Body of pancreas (tissue), 4 donors: ENCODE results near the gene SFTPA1. TPM values are rescaled to one million over a fixed set of nuclear protein-coding genes. Genes with fewer than 3 reads are reported as not detected.
"Not testable (repeated sequence)": the region's sequence is repeated elsewhere in the genome, so short reads cannot be mapped to it uniquely, and the experiment has no call there.

Source experiments
- ATAC-seq: fragments of 150-250 bp; one replicate; pipeline ENCODE4 v1.9.1; 2016
- DNase-seq, 4 donors: peaks; one replicate each; pipeline ENCODE4 v3.0.0-alpha.2; 2019
- H3K27ac ChIP-seq, 4 donors: fragments of 200-600 bp; sonication (generic); 1 replicate in 3 of 4; 2 replicates in 1 of 4; pipeline versions ENCODE4 v1.5.1 to v1.6.1; 2016 to 2019; ENCODE audit warnings: mild to moderate bottlenecking in 1 of 4, mixed read lengths in 1 of 4, moderate library complexity in 1 of 4
- H3K27me3 ChIP-seq, 2 donors: fragments of 200-600 bp; sonication (generic); one replicate each; pipeline ENCODE4 v1.6.0; 2016; ENCODE audit warnings: mild to moderate bottlenecking in 1 of 2
- H3K36me3 ChIP-seq, 2 donors: fragments of 200-600 bp; sonication (generic); replicated peaks in 1 of 2; 2 replicates each; pipeline ENCODE4 v1.5.1; 2016; ENCODE audit warnings: low read depth in 2 of 2; ENCODE audit not compliant: insufficient read depth in 1 of 2
- H3K4me1 ChIP-seq: fragments of 200-600 bp; sonication (generic); one replicate; pipeline ENCODE4 v1.6.0; 2016
- H3K4me3 ChIP-seq, 2 donors: fragments of 200-600 bp; sonication (generic); 1 replicate in 1 of 2; 2 replicates in 1 of 2; pipeline ENCODE4 v1.5.1; 2016 to 2019
- H3K9me3 ChIP-seq, 3 donors: fragments of 200-600 bp; sonication (generic); 1 replicate in 2 of 3; 2 replicates in 1 of 3; pipeline ENCODE4 v1.5.1; 2016
- CTCF ChIP-seq, 7 experiments: fragments of 450-650 bp in 4 of 7; fragments of 200-600 bp in 3 of 7; sonication (generic) in 3 of 7; IDR thresholded peaks; one replicate each; pipeline ENCODE4 v1.5.1; 2016 to 2019; ENCODE audit warnings: antibody characterized with exemption in 7 of 7
- POLR2A ChIP-seq, 3 donors: fragments of 450-650 bp; IDR thresholded peaks; one replicate each; pipeline ENCODE4 v1.6.1; 2016; ENCODE audit warnings: antibody characterized with exemption in 3 of 3, mild to moderate bottlenecking in 2 of 3
- WGBS, 2 donors: methylation state at CpG; one replicate each; pipeline ENCODE4 v1.1.5; 2017; 5-methylcytosine and 5-hydroxymethylcytosine counted together
- intact Hi-C: fragments of 100-400 bp; cut with DNase I; formaldehyde crosslinking; loops from one replicate; pipeline ENCODE4 v1.15.1; 2023
- total RNA-seq, 2 donors: library from RNA; depleted of rRNA; stranded (reverse); fragments of >200 nt; gene quantifications; one replicate each; pipeline ENCODE4 v1.1.0, GENCODE V29; 2016

The SFTPA1 gene
- total RNA-seq, 2 donors from 2014 or later, result 0.26 TPM; not detected in 1

GRCh38 chr10:79579361-79579760 is 31.4 kb upstream of the SFTPA1 start:
- ATAC-seq (no peak), DNase-seq (no peak)
- no peaks in the 10 kb centered on the region for H3K9me3 ChIP-seq
- H3K4me1 ChIP-seq, result no peaks in the 10 kb centered on the region
- no peak overlapping the region for H3K4me3 ChIP-seq
- H3K36me3 ChIP-seq, result no peaks in the 10 kb centered on the region
- H3K27ac ChIP-seq, result no peak overlapping the region
- 89 to 95% methylated on average over 2 of the region's 2 CpGs for WGBS, 2 donors
- intact Hi-C loops, result no loop called here
- no peak for TF ChIP-seq POLR2A (IDR thresholded peaks at IDR 0.05)
- no peak for TF ChIP-seq CTCF (IDR thresholded peaks at IDR 0.05)
- no peaks in the 10 kb centered on the region for H3K27me3 ChIP-seq

GRCh38 chr10:79581044-79581443 is 29.7 kb upstream of the SFTPA1 start:
- no peaks in the 10 kb centered on the region for H3K27me3 ChIP-seq
- TF ChIP-seq CTCF (IDR thresholded peaks at IDR 0.05) (no peak), POLR2A (IDR thresholded peaks at IDR 0.05) (no peak)
- no peak for ATAC-seq
- H3K27ac ChIP-seq, result no peak overlapping the region
- H3K4me1 ChIP-seq, result no peaks in the 10 kb centered on the region
- H3K9me3 ChIP-seq, result no peaks in the 10 kb centered on the region
- no peak for DNase-seq
- intact Hi-C loops, result no loop called here
- H3K36me3 ChIP-seq, result no peaks in the 10 kb centered on the region
- H3K4me3 ChIP-seq, result no peak overlapping the region

- DNase-seq (no peak), ATAC-seq (no peak)
- H3K36me3 ChIP-seq, result no peaks in the 10 kb centered on the region
- H3K9me3 ChIP-seq, result no peaks in the 10 kb centered on the region
- no peaks in the 10 kb centered on the region for H3K4me1 ChIP-seq
- intact Hi-C loops, result no loop called here
- TF ChIP-seq POLR2A (IDR thresholded peaks at IDR 0.05), result no peak
- no peak for TF ChIP-seq CTCF (IDR thresholded peaks at IDR 0.05)
- no peaks in the 10 kb centered on the region for H3K27me3 ChIP-seq
- no peak overlapping the region for H3K4me3 ChIP-seq
- H3K27ac ChIP-seq, result no peak overlapping the region
- WGBS, 2 donors, result 81 to 86% methylated on average over 4 to 6 of the region's 6 CpGs
Observed at GRCh38 chr10:79582096-79582495, 28.6 kb upstream of the SFTPA1 start.

- H3K27me3 ChIP-seq, H3K27ac ChIP-seq, DNase-seq, H3K9me3 ChIP-seq, H3K36me3 ChIP-seq, H3K4me3 ChIP-seq, intact Hi-C loops, H3K4me1 ChIP-seq, ATAC-seq: not testable (repeated sequence)
- WGBS, 2 donors, result 30 to 68% methylated on average over 1 to 4 of the region's 6 CpGs
Observed at GRCh38 chr10:79582954-79583353, 27.8 kb upstream of the SFTPA1 start.

GRCh38 chr10:79583488-79584024 is 27.2 kb upstream of the SFTPA1 start:
- intact Hi-C loops, result no loop called here
- Histone ChIP-seq H3K9me3 (no peaks in the 10 kb centered on the region), H3K27ac (no peak overlapping the region), H3K36me3 (no peaks in the 10 kb centered on the region), H3K4me3 (no peak overlapping the region), H3K4me1 (no peaks in the 10 kb centered on the region), H3K27me3 (no peaks in the 10 kb centered on the region)
- 77 to 79% methylated on average over 7 of the region's 7 CpGs for WGBS, 2 donors
- TF ChIP-seq POLR2A (IDR thresholded peaks at IDR 0.05), result no peak
- no peak for TF ChIP-seq CTCF (IDR thresholded peaks at IDR 0.05)
- ATAC-seq (no peak), DNase-seq (no peak)
